H1 (cell line): ENCODE results near the gene ASIP. TPM values are rescaled to one million over a fixed set of nuclear protein-coding genes. Genes with fewer than 3 reads are reported as not detected.

Experiments
- CTCF ChIA-PET: fragments of 300-600 bp; sonication (Branson Sonifier 250); formaldehyde crosslinking; loops from one replicate; lab custom pipeline; 2021; ENCODE audit not compliant: partially characterized antibody; lab: Charles Lee
- POLR2A ChIA-PET: fragments of 300-600 bp; sonication (Branson Sonifier 250); formaldehyde crosslinking; loops from one replicate; lab custom pipeline; 2021; ENCODE audit warnings: inconsistent platforms; ENCODE audit not compliant: partially characterized antibody; lab: Charles Lee
- DNase-seq, 2 experiments: peaks; one replicate each; pipeline versions ENCODE4 v3.0.0 to v3.0.0-alpha.2; 2010 to 2022; ENCODE audit warnings: low spot score in 2 of 2, low read depth in 1 of 2, mixed read lengths in 1 of 2
- FAIRE-seq: peaks from 2 replicates; lab custom pipeline; 2011; peaks lifted over from hg19 to GRCh38; lab: Jason Lieb, UNC
- H2AFZ ChIP-seq: 2 replicates; pipeline ENCODE4 v1.8.1; 2012; ENCODE audit warnings: low read length, inconsistent platforms
- H2AK5ac ChIP-seq: 2 replicates; pipeline ENCODE4 v1.6.1; 2013; ENCODE audit warnings: low read depth, low read length
- H2BK120ac ChIP-seq: replicated peaks from 2 replicates; pipeline ENCODE3; 2013; ENCODE audit warnings: low read depth, low read length, inconsistent platforms
- H2BK12ac ChIP-seq: 2 replicates; pipeline ENCODE4 v1.6.1; 2013; ENCODE audit warnings: low read depth, low read length
- H2BK15ac ChIP-seq: 2 replicates; pipeline ENCODE4 v1.6.1; 2013; ENCODE audit warnings: low read length
- H2BK20ac ChIP-seq: 2 replicates; pipeline ENCODE4 v1.6.1; 2013; ENCODE audit warnings: low read length
- H2BK5ac ChIP-seq: 2 replicates; pipeline ENCODE4 v1.6.1; 2013; ENCODE audit warnings: low read depth, low read length
- H3K14ac ChIP-seq: 2 replicates; pipeline ENCODE4 v1.6.1; 2013; ENCODE audit warnings: inconsistent platforms; ENCODE audit not compliant: insufficient read length
- H3K18ac ChIP-seq: 2 replicates; pipeline ENCODE4 v1.6.1; 2013; ENCODE audit warnings: low read length; ENCODE audit errors: extremely low read depth
- H3K23ac ChIP-seq: 2 replicates; pipeline ENCODE4 v1.6.1; 2013; ENCODE audit warnings: inconsistent platforms; ENCODE audit not compliant: insufficient read length
- H3K23me2 ChIP-seq: 2 replicates; pipeline ENCODE4 v1.6.1; 2013; ENCODE audit warnings: low read depth, low read length
- H3K27ac ChIP-seq: 2 replicates; pipeline ENCODE4 v1.6.1; 2011; ENCODE audit warnings: low read depth, low read length, inconsistent platforms
- H3K27me3 ChIP-seq, 4 experiments: replicated peaks in 1 of 4; 1 replicate in 1 of 4; 2 replicates in 3 of 4; pipeline versions ENCODE4 v1.6.1 to v1.8.1; 2011 to 2013; ENCODE audit warnings: low read length in 3 of 4, mild to moderate bottlenecking in 3 of 4, inconsistent platforms in 2 of 4, mixed read lengths in 2 of 4, moderate library complexity in 1 of 4; ENCODE audit not compliant: control insufficient read depth in 3 of 4, insufficient read depth in 3 of 4; ENCODE audit errors: extremely low read depth in 1 of 4
- H3K36me3 ChIP-seq, 4 experiments: 2 replicates each; pipeline versions ENCODE4 v1.6.1 to v1.8.1; 2011 to 2013; ENCODE audit warnings: mild to moderate bottlenecking in 4 of 4, low read length in 3 of 4, moderate library complexity in 2 of 4, control low read depth in 1 of 4, inconsistent platforms in 1 of 4; ENCODE audit not compliant: insufficient read depth in 4 of 4, control insufficient read depth in 2 of 4
- H3K4ac ChIP-seq: replicated peaks from 2 replicates; pipeline ENCODE3; 2013; ENCODE audit warnings: low read length, low read depth, mixed read lengths, inconsistent platforms; ENCODE audit not compliant: insufficient read length
- H3K4me1 ChIP-seq, 4 experiments: replicated peaks in 1 of 4; 1 replicate in 1 of 4; 2 replicates in 3 of 4; pipeline versions ENCODE4 v1.6.1 to v1.8.1; 2011 to 2013; ENCODE audit warnings: low read length in 3 of 4, inconsistent platforms in 2 of 4, mixed read lengths in 1 of 4; ENCODE audit not compliant: insufficient read depth in 4 of 4, control insufficient read depth in 3 of 4
- H3K4me2 ChIP-seq, 2 experiments: 2 replicates each; pipeline versions ENCODE4 v1.6.1 to v1.8.1; 2011 to 2013; ENCODE audit warnings: low read depth in 2 of 2, low read length in 2 of 2, control low read depth in 1 of 2, inconsistent platforms in 1 of 2, mild to moderate bottlenecking in 1 of 2; ENCODE audit not compliant: insufficient read depth in 1 of 2
- H3K4me3 ChIP-seq, 4 experiments: fragments of 200-600, 300-600 bp in 1 of 4; sonication (generic), shearing (Covaris generic), sonication (Bioruptor Twin) in 1 of 4; 2 replicates each; pipeline versions ENCODE4 v1.5.1 to v1.8.1; 2011 to 2016; ENCODE audit warnings: low read length in 4 of 4, low read depth in 3 of 4, control low read depth in 2 of 4, inconsistent platforms in 2 of 4, mild to moderate bottlenecking in 2 of 4, mixed read lengths in 1 of 4, moderate library complexity in 1 of 4; ENCODE audit not compliant: insufficient read depth in 2 of 4; ENCODE audit errors: extremely low read depth in 1 of 4
- H3K56ac ChIP-seq: replicated peaks from 2 replicates; pipeline ENCODE3; 2013; ENCODE audit warnings: low read depth, mild to moderate bottlenecking, mixed read lengths, low read length, inconsistent platforms; ENCODE audit not compliant: insufficient read length
- H3K79me1 ChIP-seq: 2 replicates; pipeline ENCODE4 v1.6.1; 2013; ENCODE audit warnings: low read depth, low read length, control low read depth
- H3K79me2 ChIP-seq, 2 experiments: 2 replicates each; pipeline versions ENCODE4 v1.6.1 to v1.8.1; 2012 to 2013; ENCODE audit warnings: low read length in 2 of 2, mild to moderate bottlenecking in 2 of 2, inconsistent platforms in 1 of 2; ENCODE audit not compliant: insufficient read depth in 2 of 2, control insufficient read depth in 1 of 2
- H3K9ac ChIP-seq, 4 experiments: replicated peaks in 1 of 4; 1 replicate in 1 of 4; 2 replicates in 3 of 4; pipeline versions ENCODE4 v1.6.1 to v1.8.1; 2011 to 2013; ENCODE audit warnings: low read depth in 3 of 4, low read length in 3 of 4, control low read depth in 2 of 4, mild to moderate bottlenecking in 2 of 4, moderate library complexity in 2 of 4, inconsistent platforms in 1 of 4; ENCODE audit errors: extremely low read depth in 1 of 4
- H3K9me3 ChIP-seq, 2 experiments: 2 replicates each; pipeline versions ENCODE4 v1.6.1 to v1.8.1; 2012 to 2013; ENCODE audit warnings: mild to moderate bottlenecking in 2 of 2, moderate library complexity in 2 of 2, control low read depth in 1 of 2, inconsistent platforms in 1 of 2, low read depth in 1 of 2, low read length in 1 of 2, mixed read lengths in 1 of 2; ENCODE audit not compliant: insufficient read depth in 2 of 2
- H4K20me1 ChIP-seq, 2 experiments: replicated peaks in 1 of 2; 2 replicates each; pipeline versions ENCODE3 to v1.8.1; 2011 to 2013; ENCODE audit warnings: inconsistent platforms in 2 of 2, low read length in 2 of 2, mild to moderate bottlenecking in 1 of 2; ENCODE audit not compliant: insufficient read depth in 2 of 2, control insufficient read depth in 1 of 2
- H4K5ac ChIP-seq: 2 replicates; pipeline ENCODE4 v1.6.1; 2013; ENCODE audit warnings: low read length, low read depth, mixed read lengths, inconsistent platforms; ENCODE audit not compliant: insufficient read length
- H4K8ac ChIP-seq: 2 replicates; pipeline ENCODE4 v1.8.0; 2013; ENCODE audit warnings: mild to moderate bottlenecking, moderate library complexity, low read length, inconsistent platforms; ENCODE audit not compliant: insufficient read depth; ENCODE audit errors: extremely low read depth
- H4K91ac ChIP-seq: replicated peaks from 2 replicates; pipeline ENCODE3; 2013; ENCODE audit warnings: low read length, mixed read lengths, inconsistent platforms; ENCODE audit not compliant: insufficient read length
- BCL11A ChIP-seq, 2 experiments: IDR thresholded peaks; one replicate each; pipeline ENCODE4 v1.6.1; 2011; ENCODE audit warnings: low read depth in 2 of 2, low read length in 2 of 2, mild to moderate bottlenecking in 2 of 2
- CHD2 ChIP-seq: IDR thresholded peaks from 2 replicates; pipeline ENCODE4 v1.6.1; 2012; ENCODE audit warnings: low read length, improper control_type of control experiment
- HDAC2 ChIP-seq, 2 experiments: fragments of 300-600 bp in 1 of 2; sonication (generic) in 1 of 2; IDR thresholded peaks; 2 replicates each; pipeline ENCODE4 v1.6.1; 2011 to 2012; ENCODE audit warnings: low read depth in 2 of 2, low read length in 2 of 2, mild to moderate bottlenecking in 2 of 2, moderate library complexity in 2 of 2, borderline replicate concordance in 1 of 2, inconsistent platforms in 1 of 2
- KDM5A ChIP-seq: fragments of 200-600 bp; IDR thresholded peaks from 2 replicates; pipeline ENCODE4 v1.7.1; 2012; ENCODE audit warnings: mild to moderate bottlenecking, low read length, inconsistent platforms, mixed read lengths
- MAFK ChIP-seq: IDR thresholded peaks from 2 replicates; pipeline ENCODE4 v1.6.1; 2012; ENCODE audit warnings: low read depth, mild to moderate bottlenecking, improper control_type of control experiment, low read length
- POLR2AphosphoS5 ChIP-seq: IDR thresholded peaks from 2 replicates; pipeline ENCODE4 v1.6.1; 2011; ENCODE audit warnings: low read depth, low read length
- RBBP5 ChIP-seq: IDR thresholded peaks from 2 replicates; pipeline ENCODE4 v1.7.1; 2012; ENCODE audit warnings: low read depth, mild to moderate bottlenecking, inconsistent platforms, low read length, moderate library complexity, borderline replicate concordance
- RNF2 ChIP-seq: fragments of 200-900, 300-1000 bp; sonication (generic); IDR thresholded peaks from 2 replicates; pipeline ENCODE4 v1.7.1; 2016; ENCODE audit warnings: borderline replicate concordance, low read depth, mild to moderate bottlenecking, antibody characterized with exemption, low read length; ENCODE audit not compliant: poor library complexity, severe bottlenecking; ENCODE audit errors: missing control alignments
- RXRA ChIP-seq: IDR thresholded peaks from 2 replicates; pipeline ENCODE4 v1.6.1; 2011; ENCODE audit warnings: low read depth, mild to moderate bottlenecking, low read length, moderate library complexity; ENCODE audit not compliant: insufficient read depth
- SIRT6 ChIP-seq: IDR thresholded peaks from one replicate; pipeline ENCODE4 v1.7.1; 2012; ENCODE audit warnings: low read length, inconsistent platforms
- SP4 ChIP-seq: IDR thresholded peaks from 2 replicates; pipeline ENCODE4 v1.6.1; 2012; ENCODE audit warnings: low read length, inconsistent platforms
- TBP ChIP-seq: IDR thresholded peaks from 2 replicates; pipeline ENCODE4 v1.6.1; 2011; ENCODE audit warnings: low read depth, low read length, improper control_type of control experiment
- WGBS, 2 experiments: shearing (Covaris generic) in 1 of 2; methylation state at CpG; one replicate each; pipeline versions ENCODE4 v1.1.6 to v1.1.7; 2013 to 2015; ENCODE audit warnings: low lambda C conversion rate in 2 of 2, mixed read lengths in 2 of 2, inconsistent platforms in 1 of 2, low coverage in 1 of 2, missing lambda C conversion rate in 1 of 2; ENCODE audit not compliant: insufficient replicate concordance in 2 of 2, insufficient coverage in 1 of 2, insufficient read length in 1 of 2; ENCODE audit errors: extremely low coverage in 1 of 2, missing lambda C conversion rate in 1 of 2; 5-methylcytosine and 5-hydroxymethylcytosine counted together
- polyA plus RNA-seq, 7 experiments: library from polyadenylated mRNA; depleted of rRNA in 3 of 7; stranded (reverse) in 5 of 7; unstranded in 2 of 7; fragments of >200 nt in 5 of 7; fragments of 200-250 nt in 2 of 7; gene quantifications; 1 replicate in 5 of 7; 2 replicates in 1 of 7; 4 replicates in 1 of 7; pipeline versions ENCODE4 v1.2.1 to v1.2.3, GENCODE V29; 2011 to 2013; ENCODE audit warnings: missing spikeins in 2 of 7, mixed read lengths in 2 of 7
- total RNA-seq: library from RNA; stranded (reverse); fragmentation: NEBNext Ultra II Directional; extraction: Animal tissue kit (Norgen Biotek cat#: 25700); gene quantifications from 2 replicates; pipeline ENCODE4 v1.2.1, GENCODE V29; 2021
- TF ChIP-seq, protein P1 (sequence below): IDR thresholded peaks from 2 replicates; pipeline ENCODE4 v1.6.1; 2012; ENCODE audit warnings: inconsistent platforms

ASIP gene
- total and polyA plus RNA-seq, 2 of the 8 experiments (the other 6 are each of a cell fraction or from before 2014, with no cell fraction given), result not detected

DNA sequence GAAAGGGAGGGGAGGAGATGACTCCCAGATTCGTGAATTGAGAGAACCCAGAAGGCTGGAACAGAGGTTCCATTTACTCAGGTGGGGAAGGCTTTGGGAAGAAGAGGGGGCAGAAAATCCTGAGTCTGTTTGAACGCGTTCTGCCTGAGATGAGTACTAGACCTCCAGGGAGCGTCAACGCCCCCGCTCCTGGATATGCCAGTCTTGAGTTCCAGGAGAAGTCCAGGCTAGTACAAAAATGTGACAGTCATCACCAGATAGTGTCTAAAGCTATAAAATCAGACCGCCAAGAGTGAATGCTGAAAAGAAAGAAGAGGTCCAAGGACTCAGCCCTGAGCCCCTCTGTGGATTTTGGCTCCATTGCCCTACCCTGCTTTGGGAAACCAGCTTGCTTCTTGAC, 53.3 kb downstream of the ASIP start:
- Histone ChIP-seq H2BK15ac (no peak overlapping the region), H3K36me3 (peaks cover 46 to 59% (median 56%) of the 10 kb centered on the region in 4 experiments), H2BK5ac (no peak overlapping the region), H3K18ac (no peak overlapping the region), H3K23me2 (no peaks in the 10 kb centered on the region), H4K91ac (no peak overlapping the region), H3K56ac (no peak overlapping the region), H3K9ac (no peak overlapping the region), H2BK20ac (no peak overlapping the region), H3K4me1 (no peaks in the 10 kb centered on the region), H3K27me3 (no peaks in the 10 kb centered on the region), H2BK12ac (no peak overlapping the region), H2BK120ac (no peak overlapping the region), H3K23ac (no peak overlapping the region), H2AK5ac (no peak overlapping the region), H4K8ac (no peak overlapping the region), H3K14ac (no peak overlapping the region), H3K4me2 (no peak overlapping the region), H3K4me3 (no peak overlapping the region), H3K27ac (no peak overlapping the region), H3K79me2 (peaks cover 12 to 53% of the 10 kb centered on the region in 2 experiments), H4K5ac (no peak overlapping the region), H3K4ac (no peak overlapping the region), H3K79me1 (peaks cover 18% of the 10 kb centered on the region), H4K20me1 (peaks cover 24 to 59% of the 10 kb centered on the region in 2 experiments), H3K9me3 (no peaks in the 10 kb centered on the region), H2AFZ (no peak overlapping the region)
- no peak for DNase-seq
- CTCF ChIA-PET, result interaction anchor here (0.9 to 2.7 kb wide), 2 partner anchors 9 to 18 kb away, joined by 4 to 18 read pairs; no protein-coding TSS in a partner anchor
- no peak for FAIRE-seq
- WGBS, 2 experiments, result 94 to 100% methylated on average over 1 to 7 of the region's 7 CpGs
- TF ChIP-seq BCL11A (IDR thresholded peaks at IDR 0.05; ENCODE audit: low read depth in 2 of 2, low read length in 2 of 2), result no peak
- TF ChIP-seq SIRT6, result no peak
- TF ChIP-seq RBBP5, result no peak
- no peak for TF ChIP-seq SP4
- no peak for TF ChIP-seq MAFK
- no peak for TF ChIP-seq HDAC2 (IDR thresholded peaks at IDR 0.05; ENCODE audit: borderline replicate concordance in 1 of 2, low read depth in 2 of 2, low read length in 2 of 2)
- TF ChIP-seq RXRA, result no peak
- no peak for TF ChIP-seq CHD2
- TF ChIP-seq, protein P1, sequence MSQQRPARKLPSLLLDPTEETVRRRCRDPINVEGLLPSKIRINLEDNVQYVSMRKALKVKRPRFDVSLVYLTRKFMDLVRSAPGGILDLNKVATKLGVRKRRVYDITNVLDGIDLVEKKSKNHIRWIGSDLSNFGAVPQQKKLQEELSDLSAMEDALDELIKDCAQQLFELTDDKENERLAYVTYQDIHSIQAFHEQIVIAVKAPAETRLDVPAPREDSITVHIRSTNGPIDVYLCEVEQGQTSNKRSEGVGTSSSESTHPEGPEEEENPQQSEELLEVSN, result no peak
- TF ChIP-seq RNF2, result no peak
- no peak for TF ChIP-seq KDM5A
- no peak for TF ChIP-seq POLR2AphosphoS5
- no peak for TF ChIP-seq TBP
- POLR2A ChIA-PET, result interaction anchor here (0.9 to 1.1 kb wide), 2 partner anchors 8 to 38 kb away, joined by 3 read pairs; partner anchors contain the start of gene AHCY
